Measurements from ENCODE around the gene C3orf70.
"Not testable (repeated sequence)": the region's sequence is repeated elsewhere in the genome, so short reads cannot be mapped to it uniquely, and the experiment has no call there.

C3orf70 gene

DNA sequence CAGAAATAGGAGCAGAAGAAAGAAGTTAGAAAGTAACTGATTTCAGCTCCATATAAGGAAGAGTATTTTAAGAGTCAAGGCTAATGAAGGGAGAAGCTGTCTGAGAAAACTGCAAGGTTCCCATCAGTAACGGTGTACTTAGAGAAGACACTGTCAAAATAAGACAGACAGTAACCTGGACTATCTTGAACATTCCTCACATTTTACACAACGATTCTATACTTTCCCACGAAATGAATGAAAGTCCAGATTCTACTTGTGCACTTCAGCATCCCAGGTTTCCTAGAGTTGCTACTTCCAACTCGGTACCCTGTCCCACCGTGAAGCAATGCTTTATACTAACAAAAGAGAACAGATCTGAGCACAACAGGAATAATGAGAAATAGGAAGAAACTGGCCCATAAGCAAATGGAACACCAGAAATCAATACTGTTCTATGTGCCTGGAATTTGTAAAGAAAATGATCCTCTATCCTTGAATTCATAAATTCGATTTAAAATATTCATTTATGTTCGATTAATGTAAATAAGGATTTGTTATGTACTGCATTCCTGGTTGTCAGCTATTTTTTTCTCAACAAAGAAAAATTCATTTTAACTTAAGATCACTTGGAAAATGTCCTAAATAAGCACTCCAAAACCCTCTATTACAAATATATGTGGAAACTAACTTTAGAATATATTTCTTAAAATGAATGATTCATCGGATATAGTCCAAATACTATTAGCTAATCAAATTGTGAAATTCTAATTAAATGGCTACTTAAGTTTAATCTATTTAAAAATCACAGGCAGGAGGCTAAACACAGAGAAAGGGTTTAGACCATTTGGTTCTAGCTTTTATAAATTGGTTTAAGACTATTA lies 1.5 kb downstream of the C3orf70 start:
- DNase-seq (ENCODE audit: low read depth in 2 of 3, low spot score in 2 of 3), result no peak

DNA sequence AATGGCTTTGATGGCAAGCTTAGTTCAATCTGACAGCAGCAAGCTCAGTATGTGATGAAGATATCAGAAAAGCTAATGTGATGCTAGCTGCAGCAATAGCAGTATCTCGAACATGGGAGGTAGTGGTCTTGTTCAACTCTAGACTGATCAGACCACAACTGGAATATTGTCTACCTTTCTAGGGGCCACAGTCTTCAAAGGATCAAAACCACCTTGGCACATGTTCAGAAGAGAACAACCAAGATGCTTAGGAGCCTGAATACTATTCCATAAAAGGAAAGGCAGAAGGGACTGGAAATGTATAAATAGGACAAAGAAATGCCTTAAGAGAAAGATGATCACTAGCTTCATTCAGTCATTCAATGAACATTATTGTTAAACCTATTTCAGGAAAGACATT lies 2.3 kb downstream of the C3orf70 start:
- no peak for DNase-seq (ENCODE audit: low read depth in 2 of 3, low spot score in 2 of 3)

DNA sequence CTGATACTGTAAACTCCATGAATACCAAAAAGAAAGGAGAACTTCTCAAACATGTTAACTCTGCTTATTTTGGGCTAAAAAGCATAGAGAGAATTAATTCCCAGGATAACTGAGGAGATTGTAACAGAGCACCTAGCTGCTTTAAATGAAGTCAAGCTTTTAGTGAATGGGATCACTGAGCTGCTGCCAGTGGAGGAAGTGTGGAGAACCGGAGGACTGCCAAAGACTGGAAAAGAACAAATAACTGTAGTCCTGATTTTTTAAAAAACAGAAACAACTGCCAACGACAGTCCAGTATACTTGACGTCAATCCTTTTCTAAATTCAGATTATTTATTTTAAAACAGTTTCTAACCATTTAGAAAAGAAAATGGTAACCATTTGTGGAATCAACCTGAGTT lies 3.3 kb downstream of the C3orf70 start:
- DNase-seq (ENCODE audit: low read depth in 2 of 3, low spot score in 2 of 3), result no peak

DNA sequence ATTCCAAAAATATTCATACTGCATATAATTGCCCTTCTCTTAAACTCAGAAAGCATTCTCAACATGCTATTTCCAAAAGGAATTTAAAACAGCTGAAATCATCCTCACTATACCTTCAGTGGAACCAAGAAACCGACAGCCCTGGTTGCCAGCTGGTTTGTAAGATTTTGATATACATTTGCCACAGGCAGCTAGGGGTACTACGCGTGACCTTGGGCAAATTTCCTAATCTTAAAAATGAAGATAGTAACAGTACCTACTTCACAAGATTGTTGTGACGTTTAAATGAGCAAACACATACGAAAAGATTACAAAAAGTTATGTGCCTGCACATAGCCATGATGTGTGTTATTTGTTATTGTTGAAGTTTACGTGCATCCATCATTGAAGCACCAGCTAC lies 7.3 kb downstream of the C3orf70 start:
- DNase-seq (ENCODE audit: low read depth in 2 of 3, low spot score in 2 of 3), result no peak

DNA sequence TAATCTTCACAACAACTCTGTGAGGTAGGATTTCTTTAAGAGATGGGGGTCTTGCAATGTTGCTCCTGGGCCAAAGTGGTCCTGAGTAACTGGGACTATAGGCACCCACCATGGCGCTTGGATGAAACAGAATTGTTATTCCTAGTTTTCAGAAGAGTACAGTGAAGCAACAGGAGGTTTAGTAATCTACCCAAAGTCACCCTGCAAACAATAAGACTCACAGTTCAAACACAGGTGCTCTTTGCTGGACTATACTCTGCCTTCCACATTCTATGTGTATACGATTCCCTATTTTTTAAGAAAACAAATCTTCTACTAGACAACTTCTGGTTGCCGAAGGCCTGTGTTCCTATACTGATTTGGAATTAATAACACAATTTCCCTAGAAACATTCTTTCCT lies 8.1 kb downstream of the C3orf70 start:
- DNase-seq (ENCODE audit: low read depth in 2 of 3, low spot score in 2 of 3), result no peak

DNA sequence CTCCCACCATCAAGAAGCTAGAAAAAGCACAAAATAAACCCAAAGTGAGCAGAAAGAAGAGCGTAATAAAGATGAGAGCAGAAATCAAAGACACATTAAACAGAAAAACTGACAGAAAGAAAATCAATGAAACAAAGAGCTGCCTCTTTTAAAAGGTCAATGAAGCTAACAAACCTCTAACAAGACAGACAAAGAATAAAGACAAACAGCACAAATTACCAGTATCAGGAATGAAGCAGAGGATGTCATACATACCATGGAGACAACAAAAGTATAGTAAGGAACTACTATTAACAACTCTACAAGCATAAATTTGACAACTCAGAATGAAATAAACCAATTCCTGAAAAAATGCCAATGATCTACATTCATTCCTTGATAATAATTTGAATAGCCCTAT lies 15.0 kb downstream of the C3orf70 start:
- DNase-seq (ENCODE audit: low read depth in 2 of 3, low spot score in 2 of 3), result no peak

DNA sequence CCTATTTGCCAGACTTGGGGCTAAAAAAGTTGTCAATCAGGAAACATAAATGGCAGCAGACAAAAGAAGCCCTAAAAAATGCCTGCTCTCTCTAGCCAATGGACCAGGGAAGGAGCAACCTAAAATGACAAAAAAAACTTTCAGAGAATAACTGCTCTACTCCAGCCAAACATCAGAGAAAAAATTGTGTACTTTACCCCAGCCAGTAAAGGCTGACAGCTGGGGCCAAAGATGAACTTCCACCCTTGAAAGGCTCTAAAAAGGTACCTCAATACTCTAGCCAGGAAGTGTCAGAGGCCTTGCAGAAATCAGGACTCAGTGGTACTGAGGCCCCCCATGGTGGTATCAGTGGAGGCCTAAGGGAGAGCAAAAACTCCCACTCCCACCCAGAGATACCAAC lies 18.4 kb downstream of the C3orf70 start:
- DNase-seq (ENCODE audit: low read depth in 2 of 3, low spot score in 2 of 3), result no peak

DNA sequence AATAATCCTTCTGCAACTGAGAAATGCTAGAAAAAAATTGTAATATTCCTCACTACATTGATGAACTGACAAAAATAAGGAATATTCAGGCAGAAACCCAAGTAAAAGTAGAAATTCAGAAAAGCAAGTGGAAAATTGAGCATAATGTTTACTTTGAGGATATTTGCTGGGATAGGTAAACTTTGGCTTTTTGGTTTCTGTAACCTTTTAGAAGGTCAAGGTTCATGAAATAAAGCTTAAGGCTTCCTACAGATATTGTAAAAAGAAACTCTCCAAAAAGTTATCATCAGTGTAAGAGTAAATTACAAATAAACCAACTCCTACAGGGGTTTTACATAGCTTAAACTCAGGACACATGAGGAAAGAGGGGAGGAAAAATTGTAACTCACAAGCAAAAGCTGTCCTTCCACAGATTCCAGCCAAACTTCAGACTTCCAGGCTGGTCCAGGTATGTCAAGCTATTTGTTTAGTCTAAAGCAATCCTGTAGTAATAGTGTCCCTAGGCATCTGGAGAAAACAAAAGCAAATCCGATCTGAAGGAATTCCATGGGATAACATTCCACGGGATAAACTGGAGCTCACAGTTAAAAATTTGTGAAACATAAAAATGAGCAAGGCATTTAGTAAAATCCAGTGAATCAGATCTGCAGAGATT lies 21.1 kb downstream of the C3orf70 start:
- DNase-seq (ENCODE audit: low read depth in 2 of 3, low spot score in 2 of 3), result no peak

DNA sequence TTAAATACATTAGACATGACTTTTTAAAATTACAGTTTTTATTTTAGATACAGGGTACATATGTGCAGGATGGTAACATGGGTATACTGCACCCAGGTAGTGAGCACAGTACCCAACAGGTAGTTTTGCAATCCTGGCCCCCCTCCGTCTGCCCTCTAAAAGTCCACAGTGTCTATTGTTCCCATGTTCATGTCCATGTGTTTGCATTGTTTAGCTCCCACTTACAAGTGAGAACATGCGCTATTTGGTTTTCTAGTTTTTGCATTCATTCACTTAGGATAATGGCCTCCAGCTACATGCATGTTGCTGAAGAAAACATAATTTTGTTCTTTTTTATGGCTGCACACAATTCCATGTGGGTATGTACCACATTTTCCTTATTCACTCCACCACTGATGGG lies 23.8 kb downstream of the C3orf70 start:
- no peak for DNase-seq (ENCODE audit: low read depth in 2 of 3, low spot score in 2 of 3)

DNA sequence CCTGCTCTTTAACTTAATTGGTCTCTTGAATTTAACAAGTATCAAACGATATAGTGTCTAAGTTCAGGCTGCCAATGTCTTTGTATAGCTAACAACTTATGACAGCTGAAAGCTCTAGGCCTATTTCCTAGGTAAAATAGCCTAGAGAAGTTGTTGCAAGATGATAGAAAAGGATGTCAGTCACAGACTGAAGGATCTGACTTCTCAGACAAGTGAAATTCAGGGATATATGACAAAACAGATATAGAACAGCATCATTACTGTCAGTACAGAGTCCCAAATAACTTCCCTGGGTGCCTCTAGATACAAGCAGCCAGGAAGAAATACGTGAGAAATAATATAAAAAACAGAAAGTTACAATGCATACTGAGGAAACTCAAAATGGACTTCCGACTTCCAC lies 26.7 kb downstream of the C3orf70 start:
- DNase-seq (ENCODE audit: low read depth in 2 of 3, low spot score in 2 of 3), result no peak

DNA sequence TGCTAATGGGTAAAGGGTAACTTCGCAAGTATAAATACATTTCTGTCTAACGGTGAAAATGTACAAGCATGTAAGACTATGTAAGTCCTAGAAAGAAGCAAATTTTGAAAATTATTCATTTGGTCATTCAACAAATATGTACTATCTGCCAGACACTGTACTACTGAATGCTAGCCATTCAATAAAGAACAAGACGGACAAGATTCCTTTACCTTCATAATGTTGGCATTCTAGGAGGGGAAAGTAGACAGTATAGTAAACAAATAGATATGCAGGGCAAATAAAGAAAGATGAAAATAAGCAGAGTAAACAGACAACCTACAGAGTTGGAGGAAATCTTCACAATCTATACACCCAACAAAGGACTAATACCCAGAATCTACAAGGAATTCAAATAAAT lies 32.7 kb downstream of the C3orf70 start:
- no peak for DNase-seq (ENCODE audit: low read depth in 2 of 3, low spot score in 2 of 3)

DNA sequence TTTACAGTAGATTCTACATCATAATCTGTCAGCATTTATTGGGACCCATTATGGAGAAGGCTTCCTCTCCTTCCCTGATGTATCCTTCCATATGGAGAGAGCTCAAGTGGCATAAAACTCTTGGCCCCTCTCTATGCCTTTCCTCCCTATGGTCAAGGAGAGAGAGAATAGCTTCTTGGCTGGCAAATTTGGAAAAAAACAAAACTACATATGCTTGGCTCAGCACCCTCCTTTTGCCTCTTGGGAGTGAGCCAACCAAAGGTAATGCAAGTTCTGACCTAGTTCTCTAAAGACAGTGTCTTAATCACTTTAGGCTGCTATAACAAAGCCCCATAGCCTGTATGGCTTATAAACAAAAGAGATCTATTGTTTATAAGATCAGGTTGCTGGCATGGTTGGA lies 37.5 kb downstream of the C3orf70 start:
- DNase-seq (ENCODE audit: low read depth in 2 of 3, low spot score in 2 of 3), result no peak

DNA sequence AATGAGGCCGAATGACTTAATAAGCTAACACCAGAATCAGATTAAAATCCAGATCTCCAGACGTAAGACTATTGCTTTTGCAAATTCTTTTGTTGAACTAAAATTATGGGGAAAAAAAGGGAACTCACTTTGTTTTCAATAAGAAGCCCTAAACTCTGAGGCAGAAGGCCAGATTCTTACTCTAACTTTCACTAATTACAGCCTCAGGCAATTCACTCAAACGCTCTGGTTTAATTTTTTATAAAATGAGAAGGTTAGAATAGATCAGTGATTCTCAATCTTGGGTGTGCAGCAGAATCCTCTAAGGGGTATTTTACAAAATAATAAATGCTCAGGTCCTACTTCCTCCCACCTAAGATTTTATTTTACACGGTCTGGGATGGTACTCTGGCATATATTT lies 38.1 kb downstream of the C3orf70 start:
- DNase-seq (ENCODE audit: low read depth in 2 of 3, low spot score in 2 of 3), result no peak

DNA sequence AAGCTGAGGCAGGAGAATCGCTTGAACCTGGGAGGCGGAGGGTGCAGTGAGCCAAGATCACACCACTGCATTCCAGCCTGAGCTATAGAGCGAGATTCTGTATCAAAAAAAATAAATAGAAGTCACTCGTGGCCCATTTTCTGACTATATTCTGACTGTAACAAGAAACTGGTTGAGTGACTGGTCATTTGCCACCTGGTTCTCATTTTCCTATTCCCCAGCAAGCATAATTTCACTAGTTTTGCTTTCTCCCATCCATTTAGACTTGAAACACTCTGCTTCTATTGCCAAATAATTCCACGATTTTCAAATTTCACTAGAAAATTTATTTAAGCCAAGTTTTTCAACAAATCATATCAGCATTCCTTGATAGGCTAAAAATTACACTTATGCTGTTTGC lies 40.7 kb downstream of the C3orf70 start:
- no peak for DNase-seq (ENCODE audit: low read depth in 2 of 3, low spot score in 2 of 3)

DNA sequence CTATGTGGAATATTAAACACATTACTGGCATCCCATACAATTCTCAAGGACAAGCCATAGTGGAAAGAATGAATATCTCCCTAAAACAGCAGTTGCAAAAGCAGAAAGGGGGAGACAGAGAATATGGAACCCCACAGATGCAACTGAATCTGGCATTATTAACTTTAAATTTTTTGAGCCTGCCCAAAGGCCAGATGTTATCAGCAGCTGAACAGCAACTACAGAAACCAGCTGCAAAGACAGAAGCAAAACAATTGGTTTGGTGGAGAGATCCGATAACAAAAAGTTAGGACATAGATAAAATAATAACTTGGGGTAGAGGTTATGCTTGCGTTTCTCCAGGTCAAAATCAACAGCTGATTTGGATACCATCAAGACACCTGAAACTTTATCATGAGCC lies 43.8 kb downstream of the C3orf70 start:
- DNase-seq (ENCODE audit: low read depth in 2 of 3, low spot score in 2 of 3), result not testable (repeated sequence)

DNA sequence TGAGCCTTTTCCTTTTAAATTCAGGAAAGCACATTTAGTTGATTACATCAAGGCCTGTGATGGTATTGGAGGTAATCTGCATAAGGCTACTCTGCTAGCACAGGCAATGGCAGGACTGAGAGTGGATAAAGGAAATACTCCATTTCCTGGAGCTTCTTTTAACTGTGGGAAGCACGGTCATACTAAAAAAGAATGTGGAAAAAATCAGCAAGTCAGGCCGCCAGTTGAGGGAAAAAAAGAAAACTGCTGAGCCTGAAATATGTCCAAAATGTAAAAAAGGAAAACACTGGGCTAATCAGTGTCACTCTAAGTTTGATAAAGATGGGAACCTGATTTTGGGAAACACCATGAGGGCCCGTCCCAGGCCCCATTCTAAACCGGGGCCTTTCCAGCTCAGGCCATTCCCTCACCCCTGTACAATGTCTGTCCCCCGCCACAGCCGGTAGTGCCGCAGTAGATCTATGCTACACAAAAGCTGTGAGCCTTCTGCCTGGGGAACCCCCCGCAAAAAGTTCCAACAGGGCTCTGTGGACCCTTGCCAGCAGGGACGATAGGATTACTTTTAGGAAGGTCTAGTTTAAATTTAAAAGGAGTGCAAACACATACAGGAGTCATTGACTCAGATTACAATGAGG lies 46.5 kb downstream of the C3orf70 start:
- DNase-seq (ENCODE audit: low read depth in 2 of 3, low spot score in 2 of 3), result not testable (repeated sequence)

DNA sequence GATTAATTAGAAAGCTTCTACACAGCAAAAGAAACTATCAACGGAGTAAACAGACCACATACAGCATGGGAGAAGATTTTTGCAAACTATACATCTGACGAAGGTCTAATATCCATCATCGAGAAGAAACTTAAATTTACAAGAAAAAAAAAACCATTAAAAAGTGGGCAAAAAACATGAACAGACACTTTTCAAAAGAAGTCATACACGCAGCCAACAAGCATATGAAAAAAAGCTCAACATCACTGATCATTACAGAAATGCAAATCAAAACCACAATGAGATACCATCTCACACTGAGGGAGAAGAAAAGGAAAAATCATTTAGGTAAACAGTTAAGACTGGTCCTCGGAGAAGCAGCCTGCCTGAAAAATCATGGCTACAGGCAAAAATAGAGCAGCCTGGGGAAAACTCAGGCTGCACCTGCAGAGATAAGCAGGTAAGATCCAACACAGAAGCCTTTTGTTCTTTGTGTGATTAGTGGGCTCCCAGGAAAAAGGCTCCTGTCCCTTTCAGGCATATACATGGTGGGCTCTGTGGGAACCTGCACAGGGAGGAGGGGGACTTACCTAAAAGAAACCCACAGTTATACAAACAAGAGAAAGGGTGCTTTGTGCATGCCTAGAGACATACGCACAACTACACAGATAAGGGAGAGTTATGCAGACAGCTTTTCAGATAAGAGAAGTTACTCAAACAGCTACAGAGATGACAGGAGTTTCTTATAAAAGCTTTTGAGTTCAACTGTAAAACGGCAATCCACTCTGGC lies 49.3 kb downstream of the C3orf70 start:
- DNase-seq (ENCODE audit: low read depth in 2 of 3, low spot score in 2 of 3), result no peak

DNA sequence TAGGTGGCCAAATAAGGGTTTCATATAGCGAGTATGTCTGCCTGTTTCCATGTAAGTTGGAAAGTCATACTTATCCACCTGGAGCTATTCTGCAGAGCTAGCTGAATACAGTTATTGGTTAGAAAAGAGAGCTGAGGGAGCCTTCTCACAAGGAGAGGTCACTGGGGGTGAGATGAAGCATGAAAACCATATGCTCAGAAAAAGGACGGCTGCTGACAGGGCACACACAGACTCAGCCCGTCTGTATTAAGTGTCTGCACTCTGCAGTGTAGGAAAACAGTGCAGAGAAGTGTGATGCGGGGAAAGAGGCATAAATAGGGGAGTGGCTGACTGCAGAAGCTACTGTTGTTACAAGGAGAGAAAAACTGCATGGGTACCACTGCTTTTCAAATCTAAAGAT lies 58.2 kb downstream of the C3orf70 start:
- DNase-seq (ENCODE audit: low read depth in 2 of 3, low spot score in 2 of 3), result no peak

DNA sequence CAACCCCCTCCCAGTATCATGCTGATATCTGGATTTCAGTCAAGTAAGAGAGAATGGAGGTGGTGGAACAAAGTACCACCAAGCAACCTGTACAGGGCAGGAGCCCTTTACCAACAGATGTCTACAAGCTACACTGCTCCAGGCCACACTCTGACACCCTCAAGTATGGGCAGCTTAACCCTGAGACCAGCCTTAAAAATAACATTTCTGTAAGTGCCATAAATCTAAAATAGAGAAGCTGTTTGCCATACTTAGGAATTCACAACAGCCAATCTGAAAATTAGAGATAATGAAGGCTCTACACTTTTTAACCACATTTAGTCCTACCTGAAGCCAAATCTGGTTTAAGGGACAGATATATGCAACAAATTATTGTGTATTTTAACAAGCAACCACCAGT lies 59.7 kb downstream of the C3orf70 start:
- no peak for DNase-seq (ENCODE audit: low read depth in 2 of 3, low spot score in 2 of 3)

DNA sequence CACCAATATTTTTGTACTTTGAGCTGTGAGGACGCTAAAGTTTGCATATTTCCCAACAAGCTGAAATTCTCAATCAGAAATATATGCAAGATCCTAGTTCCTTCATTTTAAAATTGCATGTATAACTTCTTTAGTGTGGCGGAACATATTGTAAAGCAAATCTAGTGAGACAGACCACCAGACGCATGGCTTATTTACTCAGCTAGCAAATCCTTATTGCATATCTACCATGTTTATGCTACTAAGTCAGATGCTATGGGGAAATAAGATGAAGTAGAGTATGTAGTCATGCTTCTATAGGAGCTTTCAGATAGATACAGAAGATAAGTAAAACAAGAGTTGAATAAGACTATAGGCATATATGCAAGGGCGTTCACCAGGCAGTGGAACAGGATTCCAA lies 62.0 kb downstream of the C3orf70 start:
- DNase-seq (ENCODE audit: low read depth in 2 of 3, low spot score in 2 of 3), result no peak

DNA sequence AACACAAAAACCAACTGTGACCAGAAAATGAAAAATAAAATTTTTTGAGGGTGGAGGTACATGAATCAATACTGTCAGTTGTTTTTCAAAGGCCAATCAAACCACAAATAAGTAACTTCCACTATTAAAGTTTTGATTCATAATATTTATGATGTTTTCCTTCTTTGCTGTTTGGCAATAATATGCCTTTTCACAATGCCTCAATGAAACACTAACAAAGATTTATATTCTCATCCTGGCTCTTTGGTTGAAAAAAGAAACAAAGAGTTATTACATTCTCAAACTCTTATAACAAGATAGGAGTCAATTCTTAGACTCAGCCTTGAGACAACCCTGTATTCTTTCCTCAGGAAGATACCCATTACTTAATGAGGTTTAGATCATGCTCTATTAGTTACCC lies 63.1 kb downstream of the C3orf70 start:
- no peak for DNase-seq (ENCODE audit: low read depth in 2 of 3, low spot score in 2 of 3)

DNA sequence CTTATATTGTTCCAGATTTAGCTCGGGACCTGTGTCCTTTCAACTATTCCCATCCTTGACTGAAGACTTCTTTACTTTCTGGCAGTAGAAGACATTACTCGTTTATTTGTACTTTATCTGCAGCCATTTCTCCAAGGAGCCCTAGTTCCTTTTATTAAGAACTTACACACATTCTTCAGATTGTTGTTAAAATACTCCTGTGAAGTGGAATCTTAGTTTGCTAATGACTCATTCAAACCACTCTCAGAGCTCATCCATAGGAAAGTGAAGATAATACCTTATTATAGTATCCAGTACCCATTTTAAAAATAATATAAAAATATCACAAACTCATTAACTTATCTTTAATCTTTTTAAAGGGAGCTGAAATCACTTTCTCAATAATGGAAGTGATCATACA lies 63.5 kb downstream of the C3orf70 start:
- DNase-seq (ENCODE audit: low read depth in 2 of 3, low spot score in 2 of 3), result no peak

All from activated CD8-positive, alpha-beta memory T cell treated with anti-CD3 and anti-CD28 coated beads for 48 hours (primary cell).